Left forelimb (tissue), 1 donor: ENCODE results near the gene DYNC2H1.

Experiments
- DNase-seq: peaks from one replicate; pipeline ENCODE4 v3.0.0-alpha.2; 2018; ENCODE audit warnings: low spot score

DYNC2H1 gene

DNA sequence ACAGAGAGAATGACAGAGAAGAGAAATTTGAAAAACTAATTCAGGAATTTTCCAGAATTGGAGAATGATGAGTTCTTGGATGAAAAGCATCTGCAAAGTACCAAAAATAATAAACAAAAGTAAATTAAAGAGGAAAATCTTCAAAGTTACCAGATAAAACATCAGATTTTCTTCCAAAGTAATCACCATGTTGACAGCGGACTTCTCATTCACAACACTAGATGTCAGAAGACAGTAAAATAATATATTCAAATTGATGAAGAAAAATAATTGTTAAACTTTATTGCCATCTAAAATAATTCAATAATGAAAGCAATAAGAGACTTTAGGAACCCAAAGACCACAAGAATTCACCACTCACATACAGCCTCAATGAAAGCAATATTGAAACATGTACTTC lies 355.2 kb downstream of the DYNC2H1 start:
- DNase-seq, result no peak

DNA sequence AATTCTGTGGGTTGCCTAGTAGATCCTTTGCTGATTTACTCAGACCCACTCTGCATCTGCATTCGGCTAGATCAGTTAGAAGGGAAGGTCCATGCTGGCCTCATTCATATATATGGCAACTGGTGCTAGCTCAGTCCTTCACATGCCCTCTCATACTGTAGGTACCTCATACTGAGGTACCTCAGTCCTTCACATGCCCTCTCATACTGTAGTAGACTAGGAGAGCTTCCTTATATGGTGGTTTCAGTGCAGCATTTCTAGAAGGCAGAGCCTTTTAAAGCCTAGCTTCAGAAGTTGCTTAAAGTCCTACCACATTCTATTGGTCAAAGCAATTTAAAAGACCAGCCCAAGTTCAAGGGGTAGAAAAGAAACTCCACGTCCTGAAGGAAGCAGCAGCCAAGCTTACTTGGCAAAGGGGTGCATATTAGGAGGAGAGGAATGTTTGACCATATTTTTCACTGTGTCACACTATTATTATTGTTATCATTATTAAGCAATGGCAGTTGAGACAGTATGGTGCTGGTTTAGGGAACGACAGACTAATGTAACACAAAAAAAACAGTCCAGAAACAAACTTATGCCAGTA lies 356.4 kb downstream of the DYNC2H1 start:
- DNase-seq, result no peak

DNA sequence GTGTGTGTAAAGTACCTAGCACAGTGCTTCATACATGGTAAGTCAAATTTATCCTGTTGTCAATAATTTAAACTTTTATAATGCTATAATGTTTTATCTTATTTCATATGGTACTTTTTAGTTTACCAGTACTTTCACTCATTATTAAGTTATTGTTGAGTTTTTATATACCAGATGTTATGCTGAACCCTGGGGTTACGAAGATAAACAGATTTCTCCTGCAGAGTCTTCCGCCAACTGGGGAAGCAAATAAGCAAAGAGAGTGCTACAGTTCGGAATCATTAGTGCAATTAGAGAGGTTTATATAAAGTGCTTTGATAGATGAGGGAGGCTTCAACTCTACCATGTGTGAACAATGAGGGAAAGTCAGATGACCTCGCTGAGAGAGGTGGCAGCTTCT lies 362.3 kb downstream of the DYNC2H1 start:
- DNase-seq, result no peak

DNA sequence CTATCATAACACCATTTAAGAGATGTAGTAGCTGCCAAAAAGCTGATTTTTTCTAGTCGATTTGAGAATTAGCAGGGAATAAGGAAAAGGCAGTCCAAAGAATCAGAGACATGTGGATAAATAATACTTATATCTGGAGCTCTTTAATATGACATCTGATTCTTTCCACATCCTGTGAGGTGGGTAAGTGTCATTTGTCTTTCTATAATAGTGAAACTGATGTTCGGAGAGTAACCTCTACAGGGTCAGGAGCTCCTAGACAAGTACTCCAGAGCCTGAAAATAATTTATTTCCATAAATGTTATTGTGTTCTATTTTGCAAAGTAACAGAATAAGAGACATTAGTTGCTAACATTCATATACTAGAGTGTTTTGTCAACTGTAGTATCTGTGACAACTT lies 367.6 kb downstream of the DYNC2H1 start:
- no peak for DNase-seq

DNA sequence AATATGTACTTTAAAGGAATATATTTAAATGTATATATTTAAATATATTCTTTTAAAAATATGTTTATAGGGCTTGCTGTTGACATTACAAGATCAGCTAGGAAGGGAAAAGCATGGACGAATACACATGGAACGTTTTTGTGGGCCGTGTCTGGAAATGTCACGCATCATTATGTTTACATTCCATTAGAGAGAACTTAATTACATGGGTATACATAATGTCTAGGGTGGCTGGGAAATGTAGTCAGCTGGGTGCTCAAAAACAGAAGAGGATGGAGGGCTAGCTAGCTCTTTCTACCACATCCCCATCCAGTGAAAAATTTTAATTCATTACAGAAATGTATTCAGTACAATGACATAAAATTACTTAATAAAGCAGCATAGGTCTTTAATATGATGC lies 371.2 kb downstream of the DYNC2H1 start:
- no peak for DNase-seq

DNA sequence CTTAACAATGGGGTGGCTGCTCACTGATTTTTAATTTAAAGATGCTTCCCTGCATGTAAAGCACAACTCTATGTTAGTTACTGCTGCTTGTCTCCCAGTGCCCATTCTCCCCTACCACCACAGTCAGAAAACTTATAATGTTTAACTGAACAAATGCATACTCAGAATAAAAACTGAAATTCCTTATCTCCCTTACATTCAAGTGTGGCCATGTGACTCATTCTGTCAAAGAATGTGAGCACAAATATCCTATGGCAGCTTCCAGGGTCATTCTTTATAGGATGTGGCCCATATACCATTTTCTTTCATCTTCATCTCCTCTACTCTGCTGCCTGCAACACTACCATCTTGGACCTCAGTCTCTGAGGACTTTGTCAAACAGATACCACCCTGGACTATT lies 374.8 kb downstream of the DYNC2H1 start:
- no peak for DNase-seq

DNA sequence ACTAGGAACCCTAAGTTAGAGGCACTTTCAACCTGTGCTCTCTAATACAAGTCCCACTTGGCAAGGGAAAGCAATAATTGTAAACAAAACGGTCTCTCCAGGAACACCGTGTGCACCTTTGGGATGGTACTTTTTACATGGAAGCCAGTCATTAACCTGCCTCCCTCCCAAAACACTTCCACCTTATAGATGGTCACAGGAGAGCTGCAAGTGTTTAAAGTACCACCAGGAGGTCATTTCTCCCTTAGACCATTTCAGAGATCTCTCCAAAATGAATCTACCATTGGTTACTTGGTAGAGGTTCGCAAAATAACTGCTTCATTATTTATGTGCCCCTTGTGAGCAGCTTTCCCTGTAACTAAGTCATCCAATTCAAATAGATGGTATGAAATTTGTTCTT lies 375.3 kb downstream of the DYNC2H1 start:
- DNase-seq, result no peak

DNA sequence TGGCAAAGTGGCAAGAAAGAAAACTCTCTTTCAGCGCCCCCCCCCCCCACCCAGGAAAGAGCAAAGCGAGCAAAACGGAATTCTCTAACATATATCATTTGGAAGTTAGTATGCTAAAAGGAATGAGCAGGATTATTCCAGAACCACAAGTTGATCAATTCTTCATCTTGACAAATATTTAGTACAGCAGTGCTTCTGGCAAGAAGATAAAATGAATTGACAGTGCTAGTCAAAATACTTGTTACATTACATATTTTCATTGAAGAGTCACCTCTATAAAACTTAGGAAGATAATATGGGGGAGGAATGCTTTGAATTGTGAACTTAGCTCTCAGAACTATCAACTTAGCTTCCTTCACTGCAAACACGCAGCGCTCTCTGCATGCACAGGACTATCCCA lies 377.4 kb downstream of the DYNC2H1 start:
- no peak for DNase-seq

DNA sequence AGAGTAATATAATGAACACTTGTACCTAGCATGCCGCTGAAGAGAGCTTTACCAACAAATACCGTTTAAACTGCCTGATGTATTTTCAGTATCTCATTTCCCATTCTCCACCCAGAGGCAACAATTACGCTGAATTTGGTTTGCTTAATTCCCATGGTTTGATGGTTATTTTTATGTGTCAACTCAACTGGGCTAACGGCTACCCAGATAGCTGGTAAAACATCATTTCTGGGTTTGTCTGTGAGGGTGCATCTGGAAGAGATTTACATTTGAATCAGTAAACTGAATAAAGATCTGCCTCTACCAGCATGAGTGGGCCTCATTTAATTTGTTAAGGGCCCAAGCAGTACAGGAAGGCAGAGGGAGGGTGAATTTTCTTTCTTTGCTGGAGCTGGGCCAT lies 377.9 kb downstream of the DYNC2H1 start:
- DNase-seq, result no peak

DNA sequence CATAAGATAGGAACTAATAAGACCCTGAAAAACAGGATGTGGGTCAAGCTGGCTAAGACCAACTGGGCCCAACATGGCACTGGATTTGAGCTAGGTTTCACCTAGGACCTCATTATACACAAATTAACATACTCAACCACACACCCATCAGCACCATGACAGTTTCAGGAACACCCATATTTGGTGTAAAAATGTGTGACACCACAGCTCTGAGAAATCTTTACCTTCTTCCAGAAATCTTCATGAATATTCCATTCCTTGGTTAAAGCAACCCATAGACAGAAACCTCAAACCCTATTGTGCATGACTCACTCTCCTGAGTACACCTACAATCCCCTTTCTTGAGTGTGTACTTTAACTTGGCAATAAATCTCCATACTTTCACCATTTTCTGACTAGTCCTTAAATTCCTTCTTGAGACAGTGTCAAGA lies 378.8 kb downstream of the DYNC2H1 start:
- no peak for DNase-seq

DNA sequence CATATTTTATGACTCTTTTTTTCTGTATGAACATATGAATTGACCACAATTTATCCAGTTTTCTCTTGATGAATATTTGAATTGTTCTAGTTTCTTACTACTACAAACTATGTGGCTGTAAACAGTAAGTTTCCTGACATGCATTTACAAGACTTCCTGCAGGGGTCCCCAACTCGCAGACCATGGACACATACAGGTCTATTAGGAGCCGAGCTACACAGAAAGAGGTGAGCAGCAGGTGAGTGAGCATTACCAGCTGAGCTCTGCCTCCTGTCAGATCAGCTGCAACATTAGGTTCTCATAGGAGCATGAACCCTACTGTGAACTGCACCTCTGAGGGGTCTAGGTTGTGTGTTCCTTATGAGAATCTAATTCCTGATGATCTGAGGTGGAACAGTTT lies 379.4 kb downstream of the DYNC2H1 start:
- DNase-seq, result no peak

DNA sequence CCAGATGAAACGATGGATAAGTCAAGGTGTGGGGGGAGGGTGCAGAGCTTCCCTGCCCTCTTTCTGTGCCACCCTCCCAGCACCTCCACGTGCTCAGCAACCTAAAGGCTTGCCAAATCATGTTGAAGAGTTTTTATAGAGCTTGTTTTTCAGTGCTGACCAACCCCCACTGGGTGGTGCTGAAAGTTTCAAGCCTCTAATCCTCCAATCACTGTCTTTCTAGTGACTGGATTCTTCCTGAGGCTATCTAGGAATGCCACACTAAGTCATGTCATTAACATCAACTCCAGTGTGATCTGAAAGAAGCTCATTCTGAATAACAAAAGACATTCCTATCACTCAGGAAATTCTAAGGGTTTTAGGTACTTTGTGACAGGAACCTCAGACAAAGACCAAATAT lies 382.6 kb downstream of the DYNC2H1 start:
- DNase-seq, result no peak

DNA sequence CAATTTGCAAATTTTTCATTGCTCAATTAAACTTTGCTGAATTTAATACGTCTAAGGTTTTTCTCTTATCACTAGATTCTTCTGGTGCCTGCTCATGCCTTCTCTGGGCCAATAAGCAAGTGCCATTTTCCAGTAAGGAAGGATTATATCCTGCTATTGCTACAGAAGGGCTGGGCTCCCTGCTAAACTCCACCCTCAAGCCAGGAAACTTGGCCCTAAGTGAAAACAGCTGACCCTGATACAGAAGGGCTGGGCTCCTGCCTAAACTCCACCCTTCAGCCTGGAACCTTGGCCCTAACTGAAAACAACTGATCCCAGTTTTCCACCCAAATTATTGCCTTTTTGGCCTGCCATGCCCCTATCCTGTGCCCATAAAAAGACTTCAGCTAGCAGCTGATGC lies 385.3 kb downstream of the DYNC2H1 start:
- no peak for DNase-seq

DNA sequence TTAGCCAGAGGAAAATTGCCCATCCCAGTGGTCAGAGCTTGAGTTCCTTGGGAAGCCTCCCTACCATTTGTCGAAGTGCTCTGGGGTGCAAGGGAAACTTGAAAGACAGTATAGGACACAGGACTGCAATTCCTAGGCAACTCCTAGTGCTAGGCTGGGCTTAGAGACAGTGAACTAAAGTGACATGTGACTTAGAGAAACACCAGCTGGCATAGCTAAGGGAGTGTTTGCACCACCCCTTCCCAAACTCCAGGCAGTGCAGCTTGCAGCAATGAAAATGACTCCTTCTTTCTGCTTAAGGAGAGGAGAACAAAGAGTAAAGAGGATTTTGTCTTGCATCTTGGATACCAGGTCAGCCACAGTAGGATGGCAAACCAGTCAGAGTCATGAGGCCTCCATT lies 388.0 kb downstream of the DYNC2H1 start:
- DNase-seq, result no peak

DNA sequence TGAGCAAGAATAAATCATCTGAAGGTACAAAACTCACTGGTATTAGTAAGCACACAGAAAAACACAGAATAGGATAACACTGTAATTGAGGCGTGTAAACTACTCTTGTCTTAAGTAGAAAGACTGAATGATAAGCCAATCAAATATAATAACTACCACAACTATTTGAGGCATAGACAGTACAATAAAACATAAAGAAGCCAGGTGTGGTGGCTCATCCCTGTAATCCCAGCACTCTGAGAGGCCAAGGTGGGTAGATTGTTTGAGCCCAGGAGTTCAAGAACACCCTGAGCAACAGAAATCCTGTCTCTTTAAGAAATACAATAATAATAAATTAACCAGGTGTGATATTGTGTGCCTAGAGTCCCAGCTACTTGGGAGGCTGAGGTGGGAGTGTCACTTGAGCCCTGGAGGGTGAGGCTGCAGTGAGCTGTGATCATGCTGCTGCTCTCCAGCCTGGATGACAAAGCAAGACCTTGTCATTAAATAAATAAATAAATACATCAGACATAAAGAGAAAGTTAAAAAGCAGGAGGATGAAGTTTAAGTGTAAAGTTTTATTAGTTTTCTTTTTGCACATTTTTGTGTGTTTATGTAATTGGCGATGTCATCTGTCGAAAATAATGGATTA lies 390.6 kb downstream of the DYNC2H1 start:
- no peak for DNase-seq

DNA sequence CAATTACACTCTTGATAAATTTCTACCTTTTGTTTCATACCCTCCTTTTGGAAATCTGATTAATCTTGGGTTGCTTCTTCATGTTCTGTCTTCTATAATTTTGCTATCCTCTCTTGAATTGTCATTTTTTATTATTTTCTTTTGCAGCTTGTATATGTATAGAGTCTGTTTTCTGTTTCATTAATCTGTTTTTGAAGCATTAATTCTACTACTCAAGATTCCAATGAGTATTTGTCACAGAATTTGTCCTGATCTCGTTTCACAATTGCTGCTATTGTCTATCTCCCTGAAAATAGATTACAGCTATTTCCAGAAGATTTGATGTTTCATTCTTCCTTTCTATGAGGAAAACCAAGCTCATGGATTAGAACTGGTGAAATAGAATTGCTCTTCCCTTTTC lies 406.1 kb downstream of the DYNC2H1 start:
- no peak for DNase-seq

DNA sequence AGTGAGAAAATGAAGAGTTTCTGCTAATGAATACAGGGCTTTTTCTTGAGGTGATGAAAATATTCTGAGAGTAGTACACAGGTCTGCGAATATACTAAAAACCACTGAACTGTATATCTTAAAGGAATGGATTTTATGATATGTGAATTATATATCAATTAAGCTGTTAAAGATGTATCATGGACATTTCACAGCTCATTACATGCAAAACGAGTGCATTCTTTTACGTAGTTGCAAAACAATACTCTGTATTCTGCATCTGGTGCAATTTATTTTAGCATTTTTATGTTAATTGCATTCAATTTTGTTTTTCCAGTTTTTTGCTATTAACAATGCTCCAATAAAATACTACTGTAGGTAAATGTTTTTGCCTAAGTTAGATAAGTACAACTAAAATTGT lies 411.6 kb downstream of the DYNC2H1 start:
- DNase-seq, result no peak

DNA sequence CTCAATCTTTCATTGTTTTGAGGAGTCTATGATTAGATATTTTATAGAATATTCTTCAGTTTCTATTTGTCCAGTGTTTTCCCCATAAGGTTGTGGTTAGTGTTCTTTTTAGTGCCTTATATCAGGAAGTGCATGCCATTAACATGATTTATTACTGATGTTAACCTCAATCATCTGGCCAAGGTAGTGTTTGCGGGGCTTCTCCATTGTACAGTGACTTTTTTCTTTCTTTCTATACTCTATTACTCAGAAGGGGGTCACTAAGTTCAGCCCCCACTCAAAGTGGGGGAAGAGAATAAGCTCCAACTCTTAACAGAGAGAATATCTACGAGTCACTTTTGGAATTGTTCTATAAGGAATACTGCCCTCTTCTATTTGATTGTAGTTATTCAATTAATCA lies 415.8 kb downstream of the DYNC2H1 start:
- DNase-seq, result no peak

DNA sequence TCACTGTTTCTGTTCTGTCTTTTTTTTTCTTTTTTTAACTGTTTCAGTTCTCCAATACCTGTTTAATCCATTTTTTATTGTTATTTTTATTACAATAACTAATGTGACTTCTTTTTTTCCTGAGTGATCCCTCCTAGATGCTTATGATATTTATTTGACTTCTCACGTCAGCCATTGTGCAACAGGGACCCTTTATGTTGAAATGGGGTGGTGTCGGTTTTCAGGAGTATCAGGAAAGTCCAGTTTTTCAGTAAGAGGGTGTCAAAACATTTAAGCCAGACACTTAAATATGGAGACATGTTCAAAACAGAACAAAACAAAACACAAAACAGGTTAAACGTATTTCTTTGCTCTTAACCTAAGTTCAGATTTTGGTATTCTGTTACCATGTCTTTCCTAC lies 418.8 kb downstream of the DYNC2H1 start:
- DNase-seq, result no peak

DNA sequence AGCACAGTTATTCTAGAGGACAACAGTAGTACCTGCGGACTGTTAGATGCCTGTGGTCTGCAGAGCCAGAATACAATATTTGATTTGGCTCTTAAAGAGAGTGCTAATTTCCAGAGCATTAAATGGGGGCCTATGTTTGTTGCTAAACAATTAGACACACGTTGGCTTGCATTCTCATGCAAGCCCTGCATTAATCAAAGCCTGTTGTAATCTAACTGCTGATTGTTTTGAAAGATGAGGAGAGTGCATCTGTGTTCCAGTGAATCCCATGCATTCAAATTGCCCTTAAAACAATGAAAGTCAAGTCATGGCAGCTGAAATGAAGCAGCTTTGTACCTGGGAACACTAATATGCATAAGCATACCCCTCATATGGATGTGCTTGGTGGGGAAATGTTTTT lies 419.4 kb downstream of the DYNC2H1 start:
- DNase-seq, result no peak

DNA sequence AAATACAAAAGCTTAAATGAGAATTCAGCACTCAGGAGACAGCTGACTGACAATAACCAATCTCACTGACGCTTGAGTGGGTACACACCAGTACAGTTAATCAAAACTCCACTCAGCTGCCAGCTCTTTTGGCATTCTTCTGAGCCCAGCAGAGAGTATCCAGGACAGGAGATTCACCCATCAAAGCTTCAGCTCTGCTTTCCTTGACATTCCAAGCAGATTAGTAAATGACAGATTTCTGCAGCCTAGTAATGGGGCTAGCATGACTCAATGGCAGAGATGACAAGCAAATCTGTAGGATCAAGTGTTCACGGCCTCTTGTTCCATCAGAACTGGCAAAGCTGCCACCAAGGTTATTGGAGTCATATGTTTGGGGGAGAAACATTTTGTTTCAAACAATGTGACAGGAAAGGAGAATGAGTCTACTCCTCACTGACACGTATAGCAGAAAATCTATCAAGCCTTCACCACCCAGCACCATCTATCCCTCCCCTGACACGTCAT lies 420.0 kb downstream of the DYNC2H1 start:
- DNase-seq, result no peak
